Aorta (tissue), 5 donors: ENCODE measurements around the gene TLR9. TPM values are rescaled to one million over a fixed set of nuclear protein-coding genes. Genes with fewer than 3 reads are reported as not detected.
"Not testable (repeated sequence)": the region's sequence is repeated elsewhere in the genome, so short reads cannot be mapped to it uniquely, and the experiment has no call there.

Source experiments
- ATAC-seq: fragments of 200-7000 bp; cut with Tn5 transposase; one replicate; pipeline ENCODE4 v1.9.1; 2022; ENCODE audit warnings: moderate library complexity; ENCODE audit not compliant: low FRiP score
- DNase-seq, 2 donors: peaks; one replicate each; pipeline ENCODE4 v3.0.0-alpha.2; 2020
- H3K27ac ChIP-seq, 2 donors: one replicate each; pipeline ENCODE4 v1.5.1; 2013; ENCODE audit warnings: low read length in 2 of 2, mild to moderate bottlenecking in 2 of 2, moderate library complexity in 2 of 2, control low read depth in 1 of 2, inconsistent platforms in 1 of 2, low read depth in 1 of 2
- H3K27me3 ChIP-seq, 2 donors: one replicate each; pipeline ENCODE4 v1.6.1; 2013; ENCODE audit warnings: control low read depth in 1 of 2, low read length in 1 of 2, mild to moderate bottlenecking in 1 of 2, moderate library complexity in 1 of 2; ENCODE audit not compliant: insufficient read depth in 2 of 2, control insufficient read depth in 1 of 2
- H3K36me3 ChIP-seq, 2 donors: one replicate each; pipeline ENCODE4 v1.6.1; 2013; ENCODE audit warnings: control low read depth in 1 of 2, low read length in 1 of 2, mild to moderate bottlenecking in 1 of 2; ENCODE audit not compliant: insufficient read depth in 2 of 2, control insufficient read depth in 1 of 2
- H3K4me1 ChIP-seq, 2 donors: one replicate each; pipeline ENCODE4 v1.6.1; 2013; ENCODE audit warnings: low read length in 2 of 2, control low read depth in 1 of 2, mild to moderate bottlenecking in 1 of 2, moderate library complexity in 1 of 2; ENCODE audit not compliant: insufficient read depth in 2 of 2, control insufficient read depth in 1 of 2
- H3K4me3 ChIP-seq, 2 donors: one replicate each; pipeline ENCODE4 v1.5.1; 2013; ENCODE audit warnings: low read length in 2 of 2, control low read depth in 1 of 2, mild to moderate bottlenecking in 1 of 2
- H3K9me3 ChIP-seq: one replicate; pipeline ENCODE4 v1.6.1; 2013; ENCODE audit warnings: mild to moderate bottlenecking, low read length; ENCODE audit not compliant: control insufficient read depth
- WGBS, 2 donors: extraction: QIAGEN DNeasy Blood & Tissue Kit; methylation state at CpG; one replicate each; pipeline ENCODE4 v1.1.7; 2013; 5-methylcytosine and 5-hydroxymethylcytosine counted together
- intact Hi-C, 2 donors: fragments of 100-400 bp; cut with DNase I; formaldehyde crosslinking; loops; one replicate each; pipeline versions ENCODE4 v1.14.2 to v1.15.0; 2022
- long read RNA-seq, 2 donors: library from polyadenylated mRNA; unstranded; transcript quantifications; one replicate each; pipeline ENCODE4 v2.0.0, GENCODE V29; 2020 to 2021
- polyA plus RNA-seq, 2 donors: library from polyadenylated mRNA; stranded (reverse); fragments of 200-250 nt; gene quantifications; one replicate each; pipeline ENCODE4 v1.2.3, GENCODE V29; 2013
- total RNA-seq, 2 donors: library from RNA; stranded (reverse); fragmentation: NEBNext Ultra II Directional; extraction: Animal tissue kit (Norgen Biotek cat#: 25700); gene quantifications; one replicate each; pipeline ENCODE4 v1.2.1, GENCODE V29; 2021
- donor health status: healthy with polysubstance abuse.
- donor health status: Bipolar disorder and iron deficiency.
- donor health status: DM: no; HTN: no; CAD: no.
- donor health status: DM: no; HTN: no; CAD: no.
- donor health status: DM: yes; HTN: yes; CAD: no.

Gene TLR9, protein sequence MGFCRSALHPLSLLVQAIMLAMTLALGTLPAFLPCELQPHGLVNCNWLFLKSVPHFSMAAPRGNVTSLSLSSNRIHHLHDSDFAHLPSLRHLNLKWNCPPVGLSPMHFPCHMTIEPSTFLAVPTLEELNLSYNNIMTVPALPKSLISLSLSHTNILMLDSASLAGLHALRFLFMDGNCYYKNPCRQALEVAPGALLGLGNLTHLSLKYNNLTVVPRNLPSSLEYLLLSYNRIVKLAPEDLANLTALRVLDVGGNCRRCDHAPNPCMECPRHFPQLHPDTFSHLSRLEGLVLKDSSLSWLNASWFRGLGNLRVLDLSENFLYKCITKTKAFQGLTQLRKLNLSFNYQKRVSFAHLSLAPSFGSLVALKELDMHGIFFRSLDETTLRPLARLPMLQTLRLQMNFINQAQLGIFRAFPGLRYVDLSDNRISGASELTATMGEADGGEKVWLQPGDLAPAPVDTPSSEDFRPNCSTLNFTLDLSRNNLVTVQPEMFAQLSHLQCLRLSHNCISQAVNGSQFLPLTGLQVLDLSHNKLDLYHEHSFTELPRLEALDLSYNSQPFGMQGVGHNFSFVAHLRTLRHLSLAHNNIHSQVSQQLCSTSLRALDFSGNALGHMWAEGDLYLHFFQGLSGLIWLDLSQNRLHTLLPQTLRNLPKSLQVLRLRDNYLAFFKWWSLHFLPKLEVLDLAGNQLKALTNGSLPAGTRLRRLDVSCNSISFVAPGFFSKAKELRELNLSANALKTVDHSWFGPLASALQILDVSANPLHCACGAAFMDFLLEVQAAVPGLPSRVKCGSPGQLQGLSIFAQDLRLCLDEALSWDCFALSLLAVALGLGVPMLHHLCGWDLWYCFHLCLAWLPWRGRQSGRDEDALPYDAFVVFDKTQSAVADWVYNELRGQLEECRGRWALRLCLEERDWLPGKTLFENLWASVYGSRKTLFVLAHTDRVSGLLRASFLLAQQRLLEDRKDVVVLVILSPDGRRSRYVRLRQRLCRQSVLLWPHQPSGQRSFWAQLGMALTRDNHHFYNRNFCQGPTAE
- total RNA-seq (under 1 TPM; 0.42 to 0.81 TPM), polyA plus RNA-seq (not detected)
- long read RNA-seq, donor 1, result 0 reads
- long read RNA-seq, donor 2, partial matches to known transcripts, result 0 of 1 reads
- long read RNA-seq, donor 2, other reads (novel, unspliced or antisense), result 0 of 1 reads

DNA sequence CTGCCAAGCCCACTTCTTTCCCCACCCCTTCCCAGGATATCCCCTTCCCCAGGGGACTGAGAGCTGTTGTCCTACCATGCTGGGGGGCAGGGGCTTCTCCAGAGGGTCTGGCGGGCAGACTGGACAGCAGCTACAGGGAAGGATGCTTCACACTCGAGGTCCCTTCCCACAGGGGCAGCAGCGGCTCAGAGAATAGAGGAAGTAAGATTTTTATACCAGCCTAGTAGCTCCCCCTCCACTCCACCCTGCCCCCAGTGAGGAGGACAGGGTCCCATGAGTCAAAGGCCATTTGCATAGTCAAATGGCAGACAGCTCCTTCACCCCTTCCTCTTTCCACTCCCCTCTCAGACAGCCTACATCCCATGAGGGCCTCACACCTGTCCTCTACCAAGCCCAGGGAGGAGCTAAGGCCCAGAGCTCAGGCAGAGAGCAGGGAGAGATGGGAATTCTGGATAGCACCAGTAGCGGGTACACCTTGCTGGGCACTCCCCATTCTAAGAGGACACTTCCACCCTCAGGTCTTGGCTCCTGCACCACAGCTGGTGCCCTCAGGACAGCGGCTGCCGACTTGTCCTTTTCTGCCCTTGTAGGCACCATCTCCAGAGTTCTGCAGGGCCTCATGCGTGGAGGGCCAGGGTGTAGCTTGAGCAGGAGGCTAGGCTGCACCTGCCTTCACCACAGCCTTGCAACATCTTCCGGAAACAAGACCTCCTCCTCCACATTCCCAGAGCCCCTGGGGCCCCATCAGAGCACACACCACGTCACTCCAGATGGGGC, at the start of gene TLR9:
Gene TLR9, minus strand, starts transcription at position 194 of the 777 bp plus-strand sequence. Its CDS starts 116 bp downstream, at position 78.
- Histone ChIP-seq H3K27ac (no peak within 1 kb of the TSS), H3K36me3 (peaks cover 0 to 5% of the 10 kb centered on the region in 2 donors), H3K27me3 (no peaks in the 10 kb centered on the region), H3K9me3 (no peaks in the 10 kb centered on the region), H3K4me1 (no peaks in the 10 kb centered on the region), H3K4me3 (no peak within 1 kb of the TSS)
- WGBS, 2 donors, result 79 to 80% methylated on average over 9 of the region's 9 CpGs
- ATAC-seq (no peak), DNase-seq (peak in 1 of 2 donors; percentile 43)
- intact Hi-C loops, result no loop called here

- DNase-seq, H3K27ac ChIP-seq, H3K4me1 ChIP-seq, H3K9me3 ChIP-seq, H3K36me3 ChIP-seq, H3K4me3 ChIP-seq, ATAC-seq, H3K27me3 ChIP-seq: not testable (repeated sequence)
- intact Hi-C loops, result loop anchor here in 1 of 2 donors (5.0 kb wide), 1 partner anchor 37 kb away; the partner anchor contains the start of gene TWF2
- WGBS, 2 donors, result 93 to 94% methylated on average over 18 of the region's 18 CpGs
Observed at GRCh38 chr3:52274781-52275180, 49.3 kb upstream of the TLR9 start.

DNA sequence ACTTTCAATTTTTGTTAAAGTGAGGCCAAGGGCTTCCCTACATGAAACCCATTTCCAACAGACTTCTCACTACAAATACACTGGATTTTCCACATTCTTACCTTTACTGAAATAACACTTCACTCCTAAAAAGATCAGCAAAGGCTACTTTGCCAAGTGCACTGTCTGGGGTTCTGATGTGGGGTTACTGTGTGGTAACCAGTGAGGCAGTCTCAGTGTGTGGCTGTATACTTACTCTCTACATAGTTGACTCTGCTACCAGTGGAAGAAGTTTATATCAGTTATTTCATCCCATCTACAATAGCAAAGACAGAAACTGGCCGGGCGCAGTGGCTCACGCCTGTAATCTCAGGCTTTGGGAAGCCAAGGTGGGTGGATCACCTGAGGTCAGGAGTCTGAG, 47.4 kb upstream of the TLR9 start:
- WGBS, 2 donors, result 60 to 75% methylated on average over 3 of the region's 3 CpGs
- intact Hi-C loops, result no loop called here
- ATAC-seq (no peak), DNase-seq (no peak)
- Histone ChIP-seq H3K4me1 (peaks cover 0 to 8% of the 10 kb centered on the region in 2 donors), H3K27me3 (no peaks in the 10 kb centered on the region), H3K36me3 (peaks cover 0 to 5% of the 10 kb centered on the region in 2 donors), H3K27ac (no peak overlapping the region), H3K4me3 (no peak overlapping the region), H3K9me3 (no peaks in the 10 kb centered on the region)

DNA sequence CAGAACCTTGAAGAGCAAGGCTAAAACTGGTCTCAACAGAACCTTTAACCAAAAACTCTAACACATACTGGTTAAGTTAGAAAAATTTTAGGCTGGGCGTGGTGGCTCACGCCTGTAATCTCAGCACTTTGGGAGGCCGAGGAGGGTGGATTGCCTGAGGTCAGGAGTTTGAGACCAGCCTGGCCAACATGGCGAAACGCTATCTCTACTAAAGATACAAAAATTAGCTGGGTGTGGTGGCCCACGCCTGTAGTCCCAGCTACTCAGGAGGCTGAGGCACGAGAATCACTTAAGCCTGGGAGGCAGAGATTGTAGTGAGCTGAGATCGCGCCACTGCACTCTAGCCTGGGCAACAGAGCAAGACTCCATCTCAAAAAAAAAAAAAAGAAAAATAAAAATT, 46.7 kb upstream of the TLR9 start:
- H3K4me1 ChIP-seq, ATAC-seq, H3K27me3 ChIP-seq, H3K36me3 ChIP-seq, DNase-seq, H3K9me3 ChIP-seq, H3K27ac ChIP-seq, intact Hi-C loops, H3K4me3 ChIP-seq: not testable (repeated sequence)
- 94 to 97% methylated on average over 9 of the region's 9 CpGs for WGBS, 2 donors

GRCh38 chr3:52270252-52270754, 44.9 kb upstream of the TLR9 start:
- Histone ChIP-seq H3K4me1 (peaks cover 0 to 6% of the 10 kb centered on the region in 2 donors), H3K27ac (no peak overlapping the region), H3K9me3 (no peaks in the 10 kb centered on the region), H3K4me3 (no peak overlapping the region), H3K36me3 (peaks cover 0 to 5% of the 10 kb centered on the region in 2 donors), H3K27me3 (no peaks in the 10 kb centered on the region)
- WGBS, 2 donors, result 53 to 59% methylated on average over 9 of the region's 9 CpGs
- no peak for DNase-seq
- ATAC-seq, result no peak
- intact Hi-C loops, result no loop called here

DNA sequence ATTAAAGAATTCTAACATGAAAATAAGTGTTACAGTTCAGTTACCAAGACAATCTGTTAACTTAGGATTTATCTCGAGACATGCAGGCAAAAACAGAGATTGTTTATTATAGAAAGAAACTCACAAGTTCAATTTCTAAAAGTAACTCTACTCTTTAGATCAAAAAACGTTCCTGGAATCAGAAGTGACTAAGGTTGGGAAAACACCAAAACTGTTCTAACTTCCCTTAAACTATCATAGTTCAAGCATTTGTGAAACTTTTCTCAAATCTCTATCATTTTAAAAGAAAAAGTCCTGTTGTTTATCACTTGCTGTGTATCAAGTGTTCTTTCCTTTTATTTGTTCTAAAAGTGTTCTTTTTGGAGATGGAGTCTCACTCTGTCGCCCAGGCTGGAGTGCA, 44.3 kb upstream of the TLR9 start:
- Histone ChIP-seq H3K4me3 (no peak overlapping the region), H3K36me3 (peaks cover 0 to 5% of the 10 kb centered on the region in 2 donors), H3K9me3 (no peaks in the 10 kb centered on the region), H3K27ac (no peak overlapping the region), H3K27me3 (no peaks in the 10 kb centered on the region), H3K4me1 (peaks cover 0 to 6% of the 10 kb centered on the region in 2 donors)
- 16 to 34% methylated on average over 3 of the region's 3 CpGs for WGBS, 2 donors
- DNase-seq (no peak), ATAC-seq (no peak)
- intact Hi-C loops, result no loop called here

- Histone ChIP-seq H3K27ac (no peak overlapping the region), H3K36me3 (peaks cover 0 to 4% of the 10 kb centered on the region in 2 donors), H3K4me1 (peaks cover 0 to 6% of the 10 kb centered on the region in 2 donors), H3K9me3 (no peaks in the 10 kb centered on the region), H3K4me3 (no peak overlapping the region), H3K27me3 (no peaks in the 10 kb centered on the region)
- no peak for DNase-seq
- intact Hi-C loops, result no loop called here
- WGBS, 2 donors, result 87 to 88% methylated on average over 7 of the region's 7 CpGs
- no peak for ATAC-seq
Observed at GRCh38 chr3:52268036-52268435, 42.6 kb upstream of the TLR9 start.

DNA sequence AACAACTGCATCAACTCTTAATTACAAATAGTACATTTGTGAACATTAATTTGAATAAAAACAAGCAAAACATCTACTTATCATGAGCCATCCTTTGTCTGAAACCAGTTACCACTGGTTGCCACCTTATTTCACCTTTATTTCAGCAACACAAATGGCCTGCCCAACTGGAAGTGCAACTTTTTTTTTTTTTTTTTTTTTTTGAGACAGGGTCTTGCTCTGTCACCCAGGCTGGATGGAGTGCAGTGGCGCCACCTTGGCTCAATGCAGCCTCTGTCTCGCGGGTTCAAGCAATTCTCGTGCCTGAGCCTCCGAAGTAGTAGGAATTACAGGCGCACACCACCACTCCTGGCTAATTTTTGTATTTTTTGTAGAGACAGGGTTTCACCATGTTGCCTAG, 39.9 kb upstream of the TLR9 start:
- intact Hi-C loops, result no loop called here
- 93% methylated on average over 6 of the region's 6 CpGs for WGBS, 2 donors
- H3K27me3 ChIP-seq, result no peaks in the 10 kb centered on the region
- H3K4me3 ChIP-seq, result no peak overlapping the region
- DNase-seq (no peak), ATAC-seq (no peak)
- peaks cover 0 to 3% of the 10 kb centered on the region in 2 donors for H3K4me1 ChIP-seq
- H3K36me3 ChIP-seq, result peaks cover 0 to 7% of the 10 kb centered on the region in 2 donors
- H3K9me3 ChIP-seq, result no peaks in the 10 kb centered on the region
- no peak overlapping the region for H3K27ac ChIP-seq
